ENCODE data around the gene FBXO45.

Gene FBXO45

DNA sequence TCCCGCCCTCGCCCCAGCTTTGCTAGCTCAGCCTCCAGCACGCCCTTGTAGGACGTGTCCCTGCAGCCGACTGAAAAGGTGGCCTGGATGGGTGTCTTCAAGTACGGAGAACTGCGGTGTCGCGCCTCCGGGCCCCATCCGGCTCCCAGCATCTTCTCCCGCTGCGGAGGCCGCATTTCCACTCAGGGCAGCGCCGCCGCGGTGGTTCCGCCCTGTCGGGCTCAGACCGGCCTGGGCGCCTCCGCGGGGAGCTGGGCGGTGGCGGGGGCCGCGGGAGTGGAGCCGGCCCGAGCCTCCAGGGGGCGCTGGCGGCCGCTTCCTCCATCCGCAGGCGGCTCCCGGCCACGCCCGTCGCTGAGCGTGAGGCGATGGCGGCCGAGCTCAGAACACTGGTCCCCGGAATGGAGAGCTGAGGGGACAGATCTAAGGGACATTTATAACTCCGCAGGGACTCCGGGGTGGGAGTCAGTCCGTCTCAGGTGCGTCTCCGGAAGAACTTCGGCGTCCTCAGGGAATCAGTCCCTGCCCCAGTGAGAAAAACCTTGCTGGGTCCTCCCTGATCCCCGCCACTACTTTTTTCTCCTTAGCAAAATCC is 39.7 kb upstream of the FBXO45 start:
- TF ChIP-seq CTCF (IDR thresholded peaks at IDR 0.05; ENCODE audit: low read depth, low read length, missing control alignments), result peak; percentile 72
- DNase-seq (ENCODE audit: low read depth), result peak; percentile 33
- peak overlapping the region; percentile 67 for H3K4me3 ChIP-seq (ENCODE audit: low read depth, low read length)

DNA sequence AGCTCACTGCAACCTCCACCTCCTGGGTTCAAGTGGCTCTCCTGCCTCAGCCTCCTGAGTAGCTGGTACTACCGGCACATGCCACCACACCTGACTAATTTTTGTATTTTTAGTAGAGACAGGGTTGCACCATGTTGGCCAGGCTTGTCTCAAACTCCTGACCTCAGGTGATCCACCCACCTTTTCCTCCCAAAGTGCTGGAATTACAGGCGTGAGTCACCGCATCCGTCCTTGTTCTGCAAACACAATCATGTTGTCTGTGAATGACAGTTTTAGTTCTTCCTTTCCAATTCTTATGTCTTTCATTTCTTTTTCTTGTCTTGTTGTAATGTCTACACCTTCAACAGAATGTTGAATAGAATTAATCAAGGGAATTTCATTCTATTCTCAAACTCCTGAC is 37.0 kb upstream of the FBXO45 start:
- no peak for DNase-seq (ENCODE audit: low read depth)
- TF ChIP-seq CTCF (IDR thresholded peaks at IDR 0.05; ENCODE audit: low read depth, low read length, missing control alignments), result no peak
- no peak overlapping the region for H3K4me3 ChIP-seq (ENCODE audit: low read depth, low read length)

DNA sequence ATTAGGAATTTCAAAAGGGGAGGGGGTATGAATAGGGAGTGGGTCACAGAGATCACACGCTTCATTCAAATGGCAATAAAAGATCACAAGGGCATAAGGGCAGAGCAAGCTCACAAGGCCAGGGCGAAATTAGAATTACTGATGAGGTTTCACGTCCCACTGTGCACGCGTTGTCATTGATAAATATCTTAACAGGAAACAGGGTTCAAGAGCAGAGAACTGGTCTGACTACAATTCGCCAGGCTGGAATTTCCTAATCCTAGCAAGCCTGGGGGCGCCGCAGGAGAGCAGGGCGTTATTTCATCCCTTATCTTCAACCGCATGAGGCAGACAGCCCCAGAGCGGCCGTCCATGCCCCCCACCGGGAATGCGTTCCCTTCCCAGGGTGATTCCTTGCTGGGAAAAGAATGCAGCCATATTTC is 35.2 kb upstream of the FBXO45 start:
- DNase-seq (ENCODE audit: low read depth), result no peak
- no peak overlapping the region for H3K4me3 ChIP-seq (ENCODE audit: low read depth, low read length)
- no peak for TF ChIP-seq CTCF (IDR thresholded peaks at IDR 0.05; ENCODE audit: low read depth, low read length, missing control alignments)

GRCh38 chr3:196537319-196537984 is 31.0 kb upstream of the FBXO45 start:
- TF ChIP-seq CTCF (IDR thresholded peaks at IDR 0.05; ENCODE audit: low read depth, low read length, missing control alignments), result peak; percentile 61
- DNase-seq (ENCODE audit: low read depth), result no peak

DNA sequence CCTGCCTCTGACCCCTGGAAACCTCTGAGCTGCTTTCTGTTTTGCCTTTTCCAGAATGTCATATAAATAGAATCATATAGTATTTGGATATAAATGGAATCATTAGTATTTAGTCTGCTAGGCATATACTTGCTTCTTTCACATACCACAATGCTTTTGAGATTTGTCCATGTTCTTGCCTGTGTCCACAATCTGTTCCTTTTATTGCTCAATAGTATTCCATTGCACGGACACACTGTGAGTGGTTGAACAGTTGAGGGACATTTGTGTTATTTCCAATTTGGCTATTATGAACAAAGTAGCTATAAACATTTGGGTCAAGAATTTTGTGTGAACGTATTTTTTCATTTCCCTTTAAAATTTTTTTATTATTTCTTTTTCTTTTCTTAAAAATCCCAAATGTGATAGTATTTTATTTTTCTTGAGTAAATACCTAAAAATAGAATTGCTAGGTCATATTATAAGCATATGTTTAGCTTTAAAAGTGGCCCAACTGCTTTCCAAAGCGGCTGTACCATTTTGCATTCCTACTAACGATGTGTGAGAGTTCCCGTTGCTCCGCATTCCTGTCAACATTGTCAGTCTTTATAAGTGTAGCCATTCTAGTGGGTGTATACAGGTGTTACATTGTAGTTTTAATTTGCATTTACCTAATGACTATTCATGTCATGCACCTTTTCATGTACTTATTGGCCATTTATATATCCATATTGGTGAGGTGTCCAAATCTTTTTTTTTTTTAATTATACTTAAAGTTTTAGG is 26.6 kb upstream of the FBXO45 start:
- no peak for DNase-seq (ENCODE audit: low read depth)
- no peak overlapping the region for H3K4me3 ChIP-seq (ENCODE audit: low read depth, low read length)
- no peak for TF ChIP-seq CTCF (IDR thresholded peaks at IDR 0.05; ENCODE audit: low read depth, low read length, missing control alignments)

More at GRCh38 chr3:196537319-196537984, 31.0 kb upstream of the FBXO45 start:
- H3K4me3 ChIP-seq (ENCODE audit: low read depth, low read length), result no peak overlapping the region

GRCh38 chr3:196544491-196544992 is 23.9 kb upstream of the FBXO45 start:
- DNase-seq (ENCODE audit: low read depth), result no peak
- no peak overlapping the region for H3K4me3 ChIP-seq (ENCODE audit: low read depth, low read length)
- TF ChIP-seq CTCF (IDR thresholded peaks at IDR 0.05; ENCODE audit: low read depth, low read length, missing control alignments), result no peak

Measured in GM12864 (cell line).